GM10266 (cell line): Measurements from ENCODE around the gene ZNF407.

Experiments
- DNase-seq: peaks from one replicate; pipeline ENCODE4 v3.0.0; 2012; ENCODE audit errors: extremely low spot score
- CTCF ChIP-seq: IDR thresholded peaks from 2 replicates; pipeline ENCODE4 v1.5.1; 2012; ENCODE audit warnings: mild to moderate bottlenecking, low read depth; ENCODE audit not compliant: control insufficient read depth, insufficient read depth; ENCODE audit errors: missing control alignments

Gene ZNF407

DNA sequence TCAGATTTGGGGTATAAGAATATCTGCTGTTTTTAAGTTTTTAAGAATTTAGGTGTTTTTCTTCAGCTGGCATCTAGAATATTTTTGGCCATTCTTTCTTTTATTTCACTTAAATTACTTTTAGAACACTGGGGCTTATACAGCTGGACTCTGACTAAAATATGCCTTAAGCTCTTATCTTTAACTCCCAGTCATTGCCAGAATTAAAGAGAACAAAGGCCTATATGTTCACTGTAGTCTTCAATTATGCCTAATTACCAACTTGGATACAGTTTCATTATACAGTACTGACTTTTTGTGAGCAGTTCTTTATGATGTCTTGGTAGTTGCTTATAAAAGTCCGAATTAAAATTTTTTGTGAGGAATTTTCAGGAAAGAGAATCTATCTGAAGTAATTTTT, 192.8 kb downstream of the ZNF407 start:
- DNase-seq, result no peak
- TF ChIP-seq CTCF, result no peak

DNA sequence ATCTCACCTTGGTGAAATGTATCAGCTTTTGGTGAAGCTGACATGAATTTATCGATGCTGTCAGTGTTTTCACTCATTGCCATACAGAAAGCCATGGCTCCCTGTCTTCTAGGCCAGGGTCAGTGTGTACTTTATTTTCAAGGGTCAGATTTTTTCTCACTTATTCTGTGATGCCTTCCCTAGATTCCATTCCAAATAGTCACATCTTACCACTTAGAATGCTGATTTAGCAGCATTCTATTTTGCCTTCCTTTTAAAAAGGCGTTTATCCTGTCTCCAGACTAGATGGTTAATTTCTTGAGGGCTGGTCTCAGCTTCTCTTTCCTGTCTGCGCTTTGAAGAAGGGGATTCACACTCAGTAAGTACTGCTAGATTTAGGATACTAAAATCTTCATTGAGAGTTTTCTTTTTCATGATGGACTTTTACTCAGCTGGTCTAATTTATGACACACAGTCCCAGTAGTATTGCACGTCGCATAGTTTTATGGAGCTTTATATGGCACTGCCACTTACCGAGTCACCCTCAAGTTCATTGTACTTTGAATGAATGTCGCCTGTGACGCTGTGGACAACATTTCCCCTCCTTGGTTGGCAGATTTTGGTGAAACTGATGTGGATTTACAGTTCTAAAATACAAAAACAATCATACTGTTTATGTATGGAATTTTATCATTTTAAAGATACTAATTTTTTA, 194.0 kb downstream of the ZNF407 start:
- no peak for DNase-seq
- TF ChIP-seq CTCF, result no peak

- TF ChIP-seq CTCF, result no peak
- no peak for DNase-seq
Observed at GRCh38 chr18:74793746-74794145, 196.1 kb downstream of the ZNF407 start.

DNA sequence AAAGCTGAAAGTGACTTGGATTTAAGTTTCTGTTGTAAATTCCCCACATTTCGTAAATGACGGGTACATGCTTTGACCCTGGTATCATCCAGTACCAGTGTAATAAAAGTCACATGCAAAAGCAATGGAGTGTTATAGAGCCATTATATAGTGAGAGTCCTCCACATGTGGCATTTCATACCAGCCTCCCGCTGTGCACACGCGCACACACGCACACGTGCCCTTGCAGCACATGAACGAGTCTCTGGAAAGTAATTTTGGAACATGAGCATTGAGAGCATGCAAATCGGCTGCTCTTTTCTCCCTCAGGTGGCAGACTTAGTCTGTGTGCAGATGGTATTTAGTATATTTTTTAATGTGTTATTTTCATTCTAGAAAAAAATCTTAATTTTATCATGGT, 198.1 kb downstream of the ZNF407 start:
- no peak for TF ChIP-seq CTCF
- DNase-seq, result no peak

DNA sequence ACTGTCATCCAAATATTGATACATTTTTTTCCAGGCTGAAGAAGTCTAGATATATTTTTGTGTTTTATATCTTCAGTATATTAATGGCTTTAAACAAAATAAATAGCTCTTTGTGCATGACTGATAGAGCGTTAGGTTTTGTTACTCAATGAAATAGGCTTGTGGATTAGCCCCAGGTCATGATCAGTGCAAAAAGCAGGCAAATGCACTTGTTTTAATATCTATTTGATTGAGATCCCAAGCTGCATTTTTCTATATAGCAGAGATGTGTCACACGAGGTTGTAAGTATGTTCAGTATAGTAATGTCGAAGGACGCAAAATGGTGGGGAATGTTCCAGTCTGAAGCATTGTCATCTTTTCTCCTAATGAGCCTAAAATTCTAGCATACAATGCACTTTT, 198.5 kb downstream of the ZNF407 start:
- no peak for DNase-seq

GRCh38 chr18:74796841-74797576, 199.3 kb downstream of the ZNF407 start:
- peak; percentile 35 for DNase-seq
- no peak for TF ChIP-seq CTCF

More for the DNA sequence above, 198.5 kb downstream of the ZNF407 start:
- TF ChIP-seq CTCF, result no peak

DNA sequence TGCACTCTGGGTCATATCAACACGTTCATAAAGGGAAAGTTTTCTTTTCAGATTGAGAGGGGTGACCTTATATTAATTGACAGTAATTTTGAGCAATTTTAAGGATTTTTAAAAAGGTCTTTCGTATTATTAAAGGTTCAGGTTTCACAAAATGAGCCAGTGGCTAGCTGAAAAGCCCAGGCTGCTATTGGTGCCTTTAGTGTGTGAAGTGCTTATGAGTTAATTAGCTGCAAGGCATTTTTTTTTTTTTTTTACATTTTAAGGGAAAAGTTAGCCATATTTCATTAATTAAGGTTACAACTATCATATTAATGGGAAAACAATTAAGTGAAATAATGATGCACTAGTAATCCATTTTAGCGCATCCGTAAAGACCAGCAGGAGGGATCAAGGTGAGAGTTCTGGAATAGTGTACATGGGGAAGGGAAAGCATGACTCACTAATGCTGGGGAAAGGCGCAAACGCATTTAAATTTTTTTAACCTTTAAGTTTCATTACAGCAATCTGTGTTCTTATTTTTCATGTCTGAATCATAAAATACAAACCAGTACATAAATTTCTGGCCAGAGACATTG, 200.0 kb downstream of the ZNF407 start:
- TF ChIP-seq CTCF, result no peak
- DNase-seq, result no peak
